Neural progenitor cell (in vitro differentiated cells): ENCODE measurements around the gene VPS33B. TPM values are rescaled to one million over a fixed set of nuclear protein-coding genes. Genes with fewer than 3 reads are reported as not detected.
A peak's percentile ranks its signal among the peaks of the same experiment; 100 is the strongest.

ENCODE experiments used
- DNase-seq: peaks from one replicate; pipeline ENCODE4 v3.0.0-alpha.2; 2016; ENCODE audit warnings: low spot score
- H2AFZ ChIP-seq: fragments of 200-600 bp; sonication (generic); replicated peaks from 2 replicates; pipeline ENCODE4 v1.6.1; 2016; ENCODE audit warnings: antibody characterized with exemption
- H3F3A ChIP-seq: fragments of 200-600 bp; sonication (generic); 2 replicates; pipeline ENCODE4 v1.6.1; 2016; ENCODE audit warnings: antibody characterized with exemption, low read depth
- H3K27ac ChIP-seq: fragments of 200-600 bp; sonication (generic); 2 replicates; pipeline ENCODE4 v1.5.1; 2016; ENCODE audit warnings: mild to moderate bottlenecking
- H3K27me3 ChIP-seq: fragments of 200-600 bp; sonication (generic); 2 replicates; pipeline ENCODE4 v1.6.1; 2016; ENCODE audit warnings: mild to moderate bottlenecking, moderate library complexity
- H3K36me3 ChIP-seq: fragments of 200-600 bp; sonication (generic); 2 replicates; pipeline ENCODE4 v1.5.1; 2016
- H3K4me1 ChIP-seq: fragments of 200-600 bp; sonication (generic); 2 replicates; pipeline ENCODE4 v1.6.1; 2016; ENCODE audit warnings: mixed run types
- H3K4me2 ChIP-seq: fragments of 200-600 bp; sonication (generic); 2 replicates; pipeline ENCODE4 v1.6.1; 2016
- H3K4me3 ChIP-seq: fragments of 200-600 bp; sonication (generic); 2 replicates; pipeline ENCODE4 v1.5.1; 2016
- H3K79me2 ChIP-seq: fragments of 200-600 bp; sonication (generic); 2 replicates; pipeline ENCODE4 v1.6.1; 2016; ENCODE audit warnings: low read depth
- H3K9ac ChIP-seq: fragments of 200-600 bp; sonication (generic); 2 replicates; pipeline ENCODE4 v1.6.1; 2016
- H3K9me3 ChIP-seq: fragments of 200-600 bp; sonication (generic); 2 replicates; pipeline ENCODE4 v1.5.1; 2016; ENCODE audit warnings: low read depth
- H4K20me1 ChIP-seq: fragments of 200-600 bp; sonication (generic); 2 replicates; pipeline ENCODE4 v1.6.1; 2016; ENCODE audit warnings: low read depth
- H3K27ac Mint-ChIP-seq: 3 replicates; pipeline ENCODE4 v1.8.0; 2021; ENCODE audit warnings: mixed read lengths
- H3K27me3 Mint-ChIP-seq: 2 replicates; pipeline ENCODE4 v1.8.0; 2022; ENCODE audit warnings: low read depth, mild to moderate bottlenecking, inconsistent platforms, moderate library complexity, mixed read lengths; ENCODE audit not compliant: insufficient read depth
- H3K36me3 Mint-ChIP-seq: 3 replicates; pipeline ENCODE4 v1.8.0; 2021; ENCODE audit warnings: mixed read lengths
- H3K4me1 Mint-ChIP-seq: 3 replicates; pipeline ENCODE4 v1.8.0; 2021; ENCODE audit warnings: mixed read lengths
- H3K4me3 Mint-ChIP-seq: 3 replicates; pipeline ENCODE4 v1.8.0; 2021; ENCODE audit warnings: mild to moderate bottlenecking, moderate library complexity, mixed read lengths
- H3K9me3 Mint-ChIP-seq: 3 replicates; pipeline ENCODE4 v1.8.0; 2020; ENCODE audit warnings: mixed read lengths
- EZH2 ChIP-seq: fragments of 200-600 bp; sonication (generic); IDR thresholded peaks from 2 replicates; pipeline ENCODE4 v1.6.1; 2017; ENCODE audit warnings: antibody characterized with exemption, mild to moderate bottlenecking, moderate library complexity
- EZH2phosphoT487 ChIP-seq: fragments of 200-600 bp; sonication (generic); IDR thresholded peaks from 2 replicates; pipeline ENCODE4 v1.6.1; 2017; ENCODE audit warnings: antibody characterized with exemption
- total RNA-seq: library from RNA; depleted of rRNA; stranded (reverse); fragments of >200 nt; gene quantifications from 2 replicates; pipeline ENCODE4 v1.2.3, GENCODE V29; 2015; ENCODE audit warnings: low replicate concordance
- TF ChIP-seq, protein P1 (sequence below): fragments of 200-600 bp; sonication (generic); IDR thresholded peaks from 2 replicates; pipeline ENCODE4 v1.5.1; 2017; ENCODE audit warnings: antibody characterized with exemption, mild to moderate bottlenecking

Gene VPS33B
- total RNA-seq, 1 donor from 2014 or later = 13.9 TPM

GRCh38 chr15:91051248-91051647 lies 28.9 kb upstream of the VPS33B start:
- no peaks in the 10 kb centered on the region for H4K20me1 ChIP-seq
- peaks cover 18% of the 10 kb centered on the region for H3K27me3 Mint-ChIP-seq
- peaks cover 44% of the 10 kb centered on the region for H3K27me3 ChIP-seq
- no peaks in the 10 kb centered on the region for H3K36me3 ChIP-seq
- no peak overlapping the region for H2AFZ ChIP-seq
- H3K4me2 ChIP-seq = no peak overlapping the region
- no peaks in the 10 kb centered on the region for H3F3A ChIP-seq
- H3K4me1 Mint-ChIP-seq = no peaks in the 10 kb centered on the region
- H3K27ac Mint-ChIP-seq = no peak overlapping the region
- no peaks in the 10 kb centered on the region for H3K9me3 Mint-ChIP-seq
- DNase-seq = no peak
- no peaks in the 10 kb centered on the region for H3K79me2 ChIP-seq
- no peak overlapping the region for H3K9ac ChIP-seq
- no peak overlapping the region for H3K4me3 Mint-ChIP-seq
- H3K27ac ChIP-seq = no peak overlapping the region
- H3K4me1 ChIP-seq = no peaks in the 10 kb centered on the region
- TF ChIP-seq, protein P1, sequence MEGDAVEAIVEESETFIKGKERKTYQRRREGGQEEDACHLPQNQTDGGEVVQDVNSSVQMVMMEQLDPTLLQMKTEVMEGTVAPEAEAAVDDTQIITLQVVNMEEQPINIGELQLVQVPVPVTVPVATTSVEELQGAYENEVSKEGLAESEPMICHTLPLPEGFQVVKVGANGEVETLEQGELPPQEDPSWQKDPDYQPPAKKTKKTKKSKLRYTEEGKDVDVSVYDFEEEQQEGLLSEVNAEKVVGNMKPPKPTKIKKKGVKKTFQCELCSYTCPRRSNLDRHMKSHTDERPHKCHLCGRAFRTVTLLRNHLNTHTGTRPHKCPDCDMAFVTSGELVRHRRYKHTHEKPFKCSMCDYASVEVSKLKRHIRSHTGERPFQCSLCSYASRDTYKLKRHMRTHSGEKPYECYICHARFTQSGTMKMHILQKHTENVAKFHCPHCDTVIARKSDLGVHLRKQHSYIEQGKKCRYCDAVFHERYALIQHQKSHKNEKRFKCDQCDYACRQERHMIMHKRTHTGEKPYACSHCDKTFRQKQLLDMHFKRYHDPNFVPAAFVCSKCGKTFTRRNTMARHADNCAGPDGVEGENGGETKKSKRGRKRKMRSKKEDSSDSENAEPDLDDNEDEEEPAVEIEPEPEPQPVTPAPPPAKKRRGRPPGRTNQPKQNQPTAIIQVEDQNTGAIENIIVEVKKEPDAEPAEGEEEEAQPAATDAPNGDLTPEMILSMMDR = no peak
- no peak for TF ChIP-seq EZH2phosphoT487
- TF ChIP-seq EZH2 = no peak
- no peaks in the 10 kb centered on the region for H3K36me3 Mint-ChIP-seq
- H3K4me3 ChIP-seq = no peak overlapping the region
- H3K9me3 ChIP-seq = no peaks in the 10 kb centered on the region

DNA sequence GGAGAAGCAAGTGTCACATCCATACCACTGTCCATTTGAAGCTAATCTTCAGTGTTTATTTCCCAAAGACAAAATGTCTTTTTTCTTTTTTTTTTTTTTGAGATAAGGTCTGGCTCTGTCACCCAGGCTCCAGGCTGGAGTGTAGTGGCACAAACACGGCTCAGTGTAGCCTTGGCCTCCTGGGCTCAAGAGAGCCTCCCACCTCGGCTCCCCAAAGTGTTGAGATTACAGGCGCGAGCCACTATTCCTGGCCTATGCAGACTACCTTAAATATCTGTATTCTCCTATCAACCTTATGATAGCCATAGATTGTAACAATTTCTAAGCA lies 27.7 kb upstream of the VPS33B start:
- Mint-ChIP-seq H3K4me1 (no peaks in the 10 kb centered on the region), H3K36me3 (no peaks in the 10 kb centered on the region), H3K27me3 (peaks cover 20% of the 10 kb centered on the region), H3K27ac (no peak overlapping the region), H3K4me3 (no peak overlapping the region), H3K9me3 (no peaks in the 10 kb centered on the region)
- TF ChIP-seq EZH2 = no peak
- TF ChIP-seq, protein P1 = no peak
- TF ChIP-seq EZH2phosphoT487 = no peak
- H3K4me1 ChIP-seq = no peaks in the 10 kb centered on the region
- no peak overlapping the region for H3K4me2 ChIP-seq
- H3K27ac ChIP-seq = no peak overlapping the region
- H3K27me3 ChIP-seq = peaks cover 35% of the 10 kb centered on the region
- DNase-seq = no peak
- H3K9ac ChIP-seq = no peak overlapping the region
- H3K9me3 ChIP-seq = no peaks in the 10 kb centered on the region
- no peaks in the 10 kb centered on the region for H3K36me3 ChIP-seq
- H3K79me2 ChIP-seq = no peaks in the 10 kb centered on the region
- H2AFZ ChIP-seq = no peak overlapping the region
- no peaks in the 10 kb centered on the region for H3F3A ChIP-seq
- no peaks in the 10 kb centered on the region for H4K20me1 ChIP-seq
- no peak overlapping the region for H3K4me3 ChIP-seq

DNA sequence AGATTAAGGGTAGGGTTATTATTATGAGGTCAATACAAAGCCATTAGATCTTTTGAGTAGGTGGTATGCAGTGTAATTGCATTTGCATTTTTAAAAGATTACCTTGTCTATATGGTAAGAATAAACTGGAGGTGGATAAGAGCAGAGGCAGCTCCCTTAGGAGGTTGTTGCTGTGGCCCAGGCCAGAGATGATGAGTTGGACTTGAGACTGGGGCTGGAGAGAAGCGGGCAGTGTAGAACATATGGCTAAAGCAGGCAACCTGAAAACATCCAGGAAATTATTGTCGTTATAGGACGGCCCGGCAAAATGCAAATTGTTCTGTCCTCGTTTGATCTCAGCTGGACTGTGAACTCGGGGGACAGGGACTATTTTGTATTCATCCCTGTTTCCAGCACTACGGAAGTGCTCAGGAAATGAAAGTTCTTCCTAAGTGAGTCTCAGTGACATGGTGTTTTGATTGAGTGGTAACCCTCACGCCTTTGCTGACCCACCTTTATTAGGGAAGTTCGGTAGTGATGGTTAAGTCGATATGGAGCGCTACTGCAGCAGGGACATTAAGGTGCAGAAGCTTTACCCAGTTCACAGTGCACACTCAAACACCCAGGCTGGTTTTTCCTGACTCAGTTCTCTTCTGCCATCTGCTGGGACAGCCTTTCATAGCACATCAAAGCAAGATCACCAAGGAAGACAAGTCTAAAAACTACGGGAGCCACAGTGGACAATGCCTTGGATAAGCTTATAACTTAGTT lies 27.2 kb upstream of the VPS33B start:
- Histone ChIP-seq H3K79me2 (no peaks in the 10 kb centered on the region), H3K4me3 (no peak overlapping the region), H4K20me1 (no peaks in the 10 kb centered on the region), H3K4me1 (no peaks in the 10 kb centered on the region), H3K27me3 (peaks cover 29% of the 10 kb centered on the region), H3K36me3 (no peaks in the 10 kb centered on the region), H3F3A (no peaks in the 10 kb centered on the region), H3K9ac (no peak overlapping the region), H3K4me2 (no peak overlapping the region), H3K9me3 (no peaks in the 10 kb centered on the region), H2AFZ (no peak overlapping the region), H3K27ac (no peak overlapping the region)
- TF ChIP-seq, protein P1 = peak; percentile 69
- TF ChIP-seq EZH2 = no peak
- no peaks in the 10 kb centered on the region for H3K4me1 Mint-ChIP-seq
- no peak overlapping the region for H3K4me3 Mint-ChIP-seq
- H3K36me3 Mint-ChIP-seq = no peaks in the 10 kb centered on the region
- DNase-seq = peak; percentile 70
- peaks cover 16% of the 10 kb centered on the region for H3K27me3 Mint-ChIP-seq
- H3K9me3 Mint-ChIP-seq = no peaks in the 10 kb centered on the region
- no peak overlapping the region for H3K27ac Mint-ChIP-seq
